Measurements from ENCODE around the gene ZNF821. TPM values are rescaled to one million over a fixed set of nuclear protein-coding genes. Genes with fewer than 3 reads are reported as not detected.
"Not testable (repeated sequence)": the region's sequence is repeated elsewhere in the genome, so short reads cannot be mapped to it uniquely, and the experiment has no call there.

Gene ZNF821
- polyA plus RNA-seq, 1 donor (not counting 4 experiments of a cell fraction or from before 2014, with no cell fraction given) = 2.9 TPM

GRCh38 chr16:71834291-71834690 is 49.7 kb downstream of the ZNF821 start:
- Histone ChIP-seq H3K27ac (ENCODE audit: control insufficient read depth, insufficient read depth, low read length) (no peak overlapping the region), H3K79me2 (ENCODE audit: control insufficient read depth, insufficient read depth, low read length) (no peaks in the 10 kb centered on the region), H3K4me2 (ENCODE audit: control insufficient read depth, extremely low read depth, insufficient read depth, low read depth, low read length) (no peak overlapping the region), H3K9ac (ENCODE audit: control insufficient read depth, extremely low read depth, insufficient read depth, low read length) (no peak overlapping the region), H3K36me3 (ENCODE audit: control insufficient read depth in 2 of 2, extremely low read depth in 1 of 2, insufficient read depth in 2 of 2, low read length in 2 of 2) (no peaks in the 10 kb centered on the region), H3K9me1 (ENCODE audit: control insufficient read depth, extremely low read depth, insufficient read depth, low read length) (no peaks in the 10 kb centered on the region), H3K4me3 (ENCODE audit: control insufficient read depth in 2 of 3, extremely low read depth in 1 of 3, insufficient read depth in 2 of 3, low read depth in 1 of 3, low read length in 3 of 3) (no peak overlapping the region), H4K20me1 (ENCODE audit: control insufficient read depth, extremely low read depth, insufficient read depth, low read length) (no peaks in the 10 kb centered on the region), H3K4me1 (ENCODE audit: control insufficient read depth, extremely low read depth, insufficient read depth, low read length) (peaks cover 3% of the 10 kb centered on the region), H3K9me3 (ENCODE audit: control insufficient read depth, low read depth, low read length) (no peaks in the 10 kb centered on the region), H3K27me3 (ENCODE audit: control insufficient read depth, extremely low read depth, insufficient read depth, low read length) (no peaks in the 10 kb centered on the region), H2AFZ (ENCODE audit: control insufficient read depth, low read length) (no peak overlapping the region)
- TF ChIP-seq EZH2 (IDR thresholded peaks at IDR 0.05; ENCODE audit: low read length) (no peak), CTCF (optimal IDR thresholded peaks at IDR 0.05 in 1 of 3, IDR thresholded peaks at IDR 0.05 in 1 of 3, conservative IDR thresholded peaks at IDR 0.05 in 1 of 3; ENCODE audit: extremely low read depth in 1 of 3, insufficient read depth in 2 of 3, low read length in 3 of 3) (no peak)
- dilution Hi-C loops (cut with MboI; ENCODE audit: extremely low pct_ligation_motif_present, low sequenced_read_pairs) = no loop called here
- DNase-seq (ENCODE audit: low read depth, low spot score) (no peak), FAIRE-seq (no peak)

GRCh38 chr16:71832112-71832511 is 51.9 kb downstream of the ZNF821 start:
- FAIRE-seq; dilution Hi-C loops (cut with MboI; ENCODE audit: extremely low pct_ligation_motif_present, low sequenced_read_pairs); H3K79me2 ChIP-seq (ENCODE audit: control insufficient read depth, insufficient read depth, low read length); H3K27me3 ChIP-seq (ENCODE audit: control insufficient read depth, extremely low read depth, insufficient read depth, low read length); H3K9me3 ChIP-seq (ENCODE audit: control insufficient read depth, low read depth, low read length); H3K9ac ChIP-seq (ENCODE audit: control insufficient read depth, extremely low read depth, insufficient read depth, low read length); H4K20me1 ChIP-seq (ENCODE audit: control insufficient read depth, extremely low read depth, insufficient read depth, low read length); H3K27ac ChIP-seq (ENCODE audit: control insufficient read depth, insufficient read depth, low read length); H2AFZ ChIP-seq (ENCODE audit: control insufficient read depth, low read length); H3K4me2 ChIP-seq (ENCODE audit: control insufficient read depth, extremely low read depth, insufficient read depth, low read depth, low read length); H3K36me3 ChIP-seq (ENCODE audit: control insufficient read depth in 2 of 2, extremely low read depth in 1 of 2, insufficient read depth in 2 of 2, low read length in 2 of 2); H3K4me3 ChIP-seq (ENCODE audit: control insufficient read depth in 2 of 3, extremely low read depth in 1 of 3, insufficient read depth in 2 of 3, low read depth in 1 of 3, low read length in 3 of 3); H3K4me1 ChIP-seq (ENCODE audit: control insufficient read depth, extremely low read depth, insufficient read depth, low read length); DNase-seq (ENCODE audit: low read depth, low spot score); H3K9me1 ChIP-seq (ENCODE audit: control insufficient read depth, extremely low read depth, insufficient read depth, low read length): not testable (repeated sequence)

- H4K20me1 ChIP-seq (ENCODE audit: control insufficient read depth, extremely low read depth, insufficient read depth, low read length); dilution Hi-C loops (cut with MboI; ENCODE audit: extremely low pct_ligation_motif_present, low sequenced_read_pairs); H3K36me3 ChIP-seq (ENCODE audit: control insufficient read depth in 2 of 2, extremely low read depth in 1 of 2, insufficient read depth in 2 of 2, low read length in 2 of 2); H3K9ac ChIP-seq (ENCODE audit: control insufficient read depth, extremely low read depth, insufficient read depth, low read length); H3K27ac ChIP-seq (ENCODE audit: control insufficient read depth, insufficient read depth, low read length); H3K4me3 ChIP-seq (ENCODE audit: control insufficient read depth in 2 of 3, extremely low read depth in 1 of 3, insufficient read depth in 2 of 3, low read depth in 1 of 3, low read length in 3 of 3); H3K9me1 ChIP-seq (ENCODE audit: control insufficient read depth, extremely low read depth, insufficient read depth, low read length); DNase-seq (ENCODE audit: low read depth, low spot score); H3K4me1 ChIP-seq (ENCODE audit: control insufficient read depth, extremely low read depth, insufficient read depth, low read length); FAIRE-seq; H3K79me2 ChIP-seq (ENCODE audit: control insufficient read depth, insufficient read depth, low read length); H3K27me3 ChIP-seq (ENCODE audit: control insufficient read depth, extremely low read depth, insufficient read depth, low read length); H3K9me3 ChIP-seq (ENCODE audit: control insufficient read depth, low read depth, low read length); H3K4me2 ChIP-seq (ENCODE audit: control insufficient read depth, extremely low read depth, insufficient read depth, low read depth, low read length); H2AFZ ChIP-seq (ENCODE audit: control insufficient read depth, low read length): not testable (repeated sequence)
Measured at GRCh38 chr16:71831698-71832097, 52.3 kb downstream of the ZNF821 start.
